ENCODE measurements around the gene EHF.
A peak's percentile ranks its signal among the peaks of the same experiment; 100 is the strongest.

EHF gene

GRCh38 chr11:34653851-34654482 lies 33.1 kb downstream of the EHF start:
- Histone ChIP-seq H3K9me2 (replicated peaks; ENCODE audit: control insufficient read depth, low read length) (no peaks in the 10 kb centered on the region), H4K20me1 (ENCODE audit: control insufficient read depth, insufficient read depth, low read depth, low read length) (no peaks in the 10 kb centered on the region), H3K4me3 (ENCODE audit: low read length) (peak overlapping the region; percentile 35), H3K4me1 (ENCODE audit: control insufficient read depth, low read length) (peaks cover 25% of the 10 kb centered on the region), H3K79me2 (ENCODE audit: control insufficient read depth, low read length) (no peaks in the 10 kb centered on the region), H3F3A (ENCODE audit: control insufficient read depth, insufficient read depth) (no peaks in the 10 kb centered on the region), H3K4me2 (ENCODE audit: low read length) (peak overlapping the region; percentile 44), H3K27ac (ENCODE audit: low read depth, low read length) (no peak overlapping the region), H3K9me3 (ENCODE audit: control insufficient read depth, insufficient read depth, low read length) (no peaks in the 10 kb centered on the region), H3K36me3 (ENCODE audit: control insufficient read depth, low read length) (no peaks in the 10 kb centered on the region), H3K27me3 (ENCODE audit: control insufficient read depth, low read length) (no peaks in the 10 kb centered on the region)
- no peak for TF ChIP-seq EZH2phosphoT487 (IDR thresholded peaks at IDR 0.05; ENCODE audit: borderline replicate concordance, low read length)
- TF ChIP-seq, protein P1, sequence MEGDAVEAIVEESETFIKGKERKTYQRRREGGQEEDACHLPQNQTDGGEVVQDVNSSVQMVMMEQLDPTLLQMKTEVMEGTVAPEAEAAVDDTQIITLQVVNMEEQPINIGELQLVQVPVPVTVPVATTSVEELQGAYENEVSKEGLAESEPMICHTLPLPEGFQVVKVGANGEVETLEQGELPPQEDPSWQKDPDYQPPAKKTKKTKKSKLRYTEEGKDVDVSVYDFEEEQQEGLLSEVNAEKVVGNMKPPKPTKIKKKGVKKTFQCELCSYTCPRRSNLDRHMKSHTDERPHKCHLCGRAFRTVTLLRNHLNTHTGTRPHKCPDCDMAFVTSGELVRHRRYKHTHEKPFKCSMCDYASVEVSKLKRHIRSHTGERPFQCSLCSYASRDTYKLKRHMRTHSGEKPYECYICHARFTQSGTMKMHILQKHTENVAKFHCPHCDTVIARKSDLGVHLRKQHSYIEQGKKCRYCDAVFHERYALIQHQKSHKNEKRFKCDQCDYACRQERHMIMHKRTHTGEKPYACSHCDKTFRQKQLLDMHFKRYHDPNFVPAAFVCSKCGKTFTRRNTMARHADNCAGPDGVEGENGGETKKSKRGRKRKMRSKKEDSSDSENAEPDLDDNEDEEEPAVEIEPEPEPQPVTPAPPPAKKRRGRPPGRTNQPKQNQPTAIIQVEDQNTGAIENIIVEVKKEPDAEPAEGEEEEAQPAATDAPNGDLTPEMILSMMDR (IDR thresholded peaks at IDR 0.05; ENCODE audit: low read depth, low read length, poor library complexity, severe bottlenecking), result no peak

GRCh38 chr11:34654483-34655334 lies 33.8 kb downstream of the EHF start:
- H3K27ac ChIP-seq (ENCODE audit: low read depth, low read length), result no peak overlapping the region
- H3K4me3 ChIP-seq (ENCODE audit: low read length), result peak overlapping the region; percentile 35; the same call in 1 of the 2 replicates
- H3K36me3 ChIP-seq (ENCODE audit: control insufficient read depth, low read length), result no peaks in the 10 kb centered on the region
- no peak for TF ChIP-seq EZH2phosphoT487 (IDR thresholded peaks at IDR 0.05; ENCODE audit: borderline replicate concordance, low read length)
- TF ChIP-seq, protein P1 (IDR thresholded peaks at IDR 0.05; ENCODE audit: low read depth, low read length, poor library complexity, severe bottlenecking), result no peak
- H3K4me2 ChIP-seq (ENCODE audit: low read length), result no peak overlapping the region
- H3K79me2 ChIP-seq (ENCODE audit: control insufficient read depth, low read length), result no peaks in the 10 kb centered on the region
- no peaks in the 10 kb centered on the region for H4K20me1 ChIP-seq (ENCODE audit: control insufficient read depth, insufficient read depth, low read depth, low read length)
- peaks cover 25% of the 10 kb centered on the region for H3K4me1 ChIP-seq (ENCODE audit: control insufficient read depth, low read length)
- H3K27me3 ChIP-seq (ENCODE audit: control insufficient read depth, low read length), result no peaks in the 10 kb centered on the region
- no peaks in the 10 kb centered on the region for H3K9me2 ChIP-seq (replicated peaks; ENCODE audit: control insufficient read depth, low read length)
- no peaks in the 10 kb centered on the region for H3K9me3 ChIP-seq (ENCODE audit: control insufficient read depth, insufficient read depth, low read length)
- H3F3A ChIP-seq (ENCODE audit: control insufficient read depth, insufficient read depth), result no peaks in the 10 kb centered on the region

DNA sequence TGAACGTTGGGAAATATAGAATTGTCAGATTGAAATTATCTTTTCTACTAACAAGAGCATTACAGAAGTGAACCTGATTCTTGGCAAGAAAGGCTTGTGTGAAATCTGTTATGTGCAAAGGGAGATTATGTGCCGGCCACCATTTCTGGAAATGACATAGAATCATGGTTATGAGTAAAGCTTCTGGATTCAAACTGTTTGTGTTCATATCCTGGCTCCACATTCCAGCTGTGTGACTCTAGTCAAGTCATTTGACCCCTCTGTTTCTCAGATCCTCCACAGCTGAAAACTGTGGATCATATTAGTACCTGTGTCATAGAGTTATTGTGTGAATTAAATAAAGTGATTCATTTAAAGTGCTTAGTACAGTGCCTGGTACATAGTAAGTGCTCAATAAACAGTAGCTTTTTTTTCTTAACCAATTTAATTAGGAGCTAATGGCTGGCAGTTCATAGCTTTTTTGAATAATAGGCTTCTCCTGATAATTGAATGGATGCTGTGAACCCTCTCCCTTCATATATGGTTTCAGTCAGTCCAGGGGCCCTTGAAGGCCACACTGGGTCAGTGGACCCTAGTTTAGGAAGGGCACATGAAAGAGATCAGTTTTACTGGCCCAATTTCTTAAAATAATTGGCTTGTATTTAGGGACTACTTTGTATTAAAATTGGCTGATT lies 34.6 kb downstream of the EHF start:
- Histone ChIP-seq H3K9me2 (replicated peaks; ENCODE audit: control insufficient read depth, low read length) (no peaks in the 10 kb centered on the region), H3K9me3 (ENCODE audit: control insufficient read depth, insufficient read depth, low read length) (no peaks in the 10 kb centered on the region), H3K4me2 (ENCODE audit: low read length) (no peak overlapping the region), H3K4me1 (ENCODE audit: control insufficient read depth, low read length) (peaks cover 25% of the 10 kb centered on the region), H3F3A (ENCODE audit: control insufficient read depth, insufficient read depth) (no peaks in the 10 kb centered on the region), H3K27me3 (ENCODE audit: control insufficient read depth, low read length) (no peaks in the 10 kb centered on the region), H4K20me1 (ENCODE audit: control insufficient read depth, insufficient read depth, low read depth, low read length) (no peaks in the 10 kb centered on the region), H3K36me3 (ENCODE audit: control insufficient read depth, low read length) (no peaks in the 10 kb centered on the region), H3K27ac (ENCODE audit: low read depth, low read length) (no peak overlapping the region), H3K79me2 (ENCODE audit: control insufficient read depth, low read length) (no peaks in the 10 kb centered on the region), H3K4me3 (ENCODE audit: low read length) (no peak overlapping the region)
- TF ChIP-seq, protein P1 (IDR thresholded peaks at IDR 0.05; ENCODE audit: low read depth, low read length, poor library complexity, severe bottlenecking), result no peak
- TF ChIP-seq EZH2phosphoT487 (IDR thresholded peaks at IDR 0.05; ENCODE audit: borderline replicate concordance, low read length), result no peak

Data from DOHH2 (cell line).